OCI-LY1 (cell line): Measurements from ENCODE around the gene KIFAP3.

Experiments used
- H2AFZ ChIP-seq: fragments of 200-600 bp; sonication (generic), shearing (Covaris generic); 2 replicates; pipeline ENCODE4 v1.6.0; 2014; ENCODE audit warnings: antibody characterized with exemption, mild to moderate bottlenecking, low read length
- H3F3A ChIP-seq: fragments of 200-600 bp; sonication (generic), shearing (Covaris generic); 2 replicates; pipeline ENCODE4 v1.6.0; 2014; ENCODE audit warnings: mild to moderate bottlenecking, antibody characterized with exemption, low read length, moderate library complexity; ENCODE audit not compliant: insufficient read depth
- H3K27ac ChIP-seq: fragments of 200-600 bp; sonication (generic); 2 replicates; pipeline ENCODE4 v1.5.1; 2014; ENCODE audit warnings: low read length, mixed run types, mild to moderate bottlenecking, low read depth; ENCODE audit not compliant: poor library complexity, severe bottlenecking
- H3K27me3 ChIP-seq: fragments of 200-600 bp; sonication (generic); 2 replicates; pipeline ENCODE4 v1.6.0; 2014; ENCODE audit warnings: antibody characterized with exemption, mild to moderate bottlenecking, low read length, moderate library complexity; ENCODE audit not compliant: insufficient read depth
- H3K36me3 ChIP-seq: fragments of 200-600 bp; sonication (generic); 2 replicates; pipeline ENCODE4 v1.6.1; 2014; ENCODE audit warnings: mild to moderate bottlenecking, antibody characterized with exemption, low read length, moderate library complexity, mixed read lengths; ENCODE audit not compliant: insufficient read depth
- H3K4me1 ChIP-seq: fragments of 200-600 bp; sonication (generic); 2 replicates; pipeline ENCODE4 v1.5.1; 2014; ENCODE audit warnings: mild to moderate bottlenecking, low read length, moderate library complexity; ENCODE audit not compliant: insufficient read depth, severe bottlenecking
- H3K4me2 ChIP-seq: fragments of 200-600 bp; sonication (generic), shearing (Covaris generic); 2 replicates; pipeline ENCODE4 v1.6.1; 2014; ENCODE audit warnings: low read length
- H3K4me3 ChIP-seq: fragments of 200-600 bp; sonication (generic); 2 replicates; pipeline ENCODE4 v1.5.1; 2014; ENCODE audit warnings: low read length, low read depth, mild to moderate bottlenecking, mixed read lengths; ENCODE audit not compliant: poor library complexity, severe bottlenecking
- H3K79me2 ChIP-seq: fragments of 200-600 bp; shearing (Covaris generic); 2 replicates; pipeline ENCODE4 v1.6.1; 2016; ENCODE audit warnings: mixed run types, low read length, mixed read lengths; ENCODE audit not compliant: insufficient read depth
- H3K9ac ChIP-seq: fragments of 200-600 bp; sonication (generic), shearing (Covaris generic); 2 replicates; pipeline ENCODE4 v1.6.1; 2014; ENCODE audit warnings: mild to moderate bottlenecking, low read length, mixed read lengths
- H3K9me2 ChIP-seq: fragments of 200-600 bp; sonication (generic), shearing (Covaris generic); 2 replicates; pipeline ENCODE4 v1.6.1; 2014; ENCODE audit warnings: low read depth, mild to moderate bottlenecking, low read length, mixed read lengths
- H3K9me3 ChIP-seq: fragments of 200-600 bp; shearing (Covaris generic); 2 replicates; pipeline ENCODE4 v1.6.1; 2014; ENCODE audit warnings: low read length, mixed read lengths
- H4K20me1 ChIP-seq: fragments of 200-600 bp; sonication (generic), shearing (Covaris generic); 2 replicates; pipeline ENCODE4 v1.6.0; 2016; ENCODE audit warnings: mild to moderate bottlenecking, low read length; ENCODE audit not compliant: insufficient read depth
- CTCF ChIP-seq: fragments of 200-600 bp; sonication (generic), shearing (Covaris generic); IDR thresholded peaks from 2 replicates; pipeline ENCODE4 v1.5.1; 2017; ENCODE audit warnings: mild to moderate bottlenecking, antibody characterized with exemption, low read length, moderate library complexity, mixed read lengths
- EZH2 ChIP-seq: fragments of 200-600 bp; sonication (generic), shearing (Covaris generic); IDR thresholded peaks from 2 replicates; pipeline ENCODE4 v1.8.0; 2017; ENCODE audit warnings: borderline replicate concordance, mixed run types, mild to moderate bottlenecking, antibody characterized with exemption, low read length, moderate library complexity, mixed read lengths

The KIFAP3 gene

GRCh38 chr1:169974067-169974466 lies 100.4 kb downstream of the KIFAP3 start:
- H4K20me1 ChIP-seq, result no peaks in the 10 kb centered on the region
- H3K9me2 ChIP-seq, result no peaks in the 10 kb centered on the region
- no peak overlapping the region for H3K27ac ChIP-seq
- no peaks in the 10 kb centered on the region for H3K79me2 ChIP-seq
- TF ChIP-seq CTCF, result no peak
- TF ChIP-seq EZH2, result no peak
- H3K4me3 ChIP-seq, result no peak overlapping the region
- no peaks in the 10 kb centered on the region for H3K36me3 ChIP-seq
- H3K4me2 ChIP-seq, result no peak overlapping the region
- no peaks in the 10 kb centered on the region for H3F3A ChIP-seq
- H2AFZ ChIP-seq, result no peak overlapping the region
- no peaks in the 10 kb centered on the region for H3K9me3 ChIP-seq
- no peaks in the 10 kb centered on the region for H3K4me1 ChIP-seq
- H3K9ac ChIP-seq, result no peak overlapping the region
- H3K27me3 ChIP-seq, result no peaks in the 10 kb centered on the region

GRCh38 chr1:169970114-169970513 lies 104.4 kb downstream of the KIFAP3 start:
- no peak for TF ChIP-seq EZH2
- TF ChIP-seq CTCF, result no peak
- Histone ChIP-seq H3K4me3 (no peak overlapping the region), H3K9me2 (no peaks in the 10 kb centered on the region), H3K79me2 (no peaks in the 10 kb centered on the region), H3F3A (no peaks in the 10 kb centered on the region), H3K9ac (no peak overlapping the region), H2AFZ (no peak overlapping the region), H4K20me1 (no peaks in the 10 kb centered on the region), H3K27me3 (no peaks in the 10 kb centered on the region), H3K36me3 (no peaks in the 10 kb centered on the region), H3K27ac (no peak overlapping the region), H3K4me2 (no peak overlapping the region), H3K4me1 (no peaks in the 10 kb centered on the region), H3K9me3 (no peaks in the 10 kb centered on the region)

- Histone ChIP-seq H3K9me2 (no peaks in the 10 kb centered on the region), H2AFZ (no peak overlapping the region), H3K36me3 (no peaks in the 10 kb centered on the region), H3F3A (no peaks in the 10 kb centered on the region), H3K4me3 (no peak overlapping the region), H3K79me2 (no peaks in the 10 kb centered on the region), H3K4me1 (no peaks in the 10 kb centered on the region), H3K9ac (no peak overlapping the region), H3K9me3 (no peaks in the 10 kb centered on the region), H3K27ac (no peak overlapping the region), H3K27me3 (no peaks in the 10 kb centered on the region), H4K20me1 (no peaks in the 10 kb centered on the region), H3K4me2 (no peak overlapping the region)
- TF ChIP-seq CTCF, result no peak
- TF ChIP-seq EZH2, result no peak
Measured at GRCh38 chr1:169968174-169968573, 106.3 kb downstream of the KIFAP3 start.
